ENCODE data around the gene S100A14.
A peak's percentile ranks its signal among the peaks of the same experiment; 100 is the strongest.

The S100A14 gene

DNA sequence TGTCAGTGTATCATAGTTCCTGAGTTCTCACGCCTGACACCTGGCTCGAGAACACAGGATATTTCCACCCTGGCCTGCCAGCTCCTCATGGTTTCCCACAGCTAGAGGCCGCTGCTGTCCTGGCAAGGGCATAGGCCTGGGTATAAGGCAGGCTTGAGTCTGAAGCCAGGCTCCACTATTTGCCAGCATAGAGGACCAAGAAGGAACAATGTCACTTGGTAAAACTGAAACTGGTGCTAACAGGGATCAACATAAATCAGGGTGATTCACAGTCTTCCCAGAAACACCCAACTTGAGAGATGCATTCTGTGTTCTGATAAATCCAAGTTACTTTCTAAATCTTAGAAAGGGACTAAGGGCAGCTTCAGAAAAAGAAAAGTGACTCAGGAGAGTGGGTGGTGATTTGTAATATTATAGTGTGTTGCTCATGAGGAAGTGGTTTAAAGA is 43.5 kb downstream of the S100A14 start:
- H3K27ac ChIP-seq (replicated peaks) = peak overlapping the region; percentile 7; the same call in 1 of the 2 replicates
- no peak overlapping the region for H3K4me3 ChIP-seq (replicated peaks; ENCODE audit: insufficient read depth, low read length)
- peaks cover under 1% of the 10 kb centered on the region for H3K27me3 ChIP-seq (ENCODE audit: insufficient read depth, poor library complexity, severe bottlenecking)
- no peak for TF ChIP-seq POLR2AphosphoS5 (IDR thresholded peaks at IDR 0.05; ENCODE audit: low read depth)
- no peak for TF ChIP-seq GABPA (IDR thresholded peaks at IDR 0.05; ENCODE audit: low read depth)
- TF ChIP-seq, protein P1, sequence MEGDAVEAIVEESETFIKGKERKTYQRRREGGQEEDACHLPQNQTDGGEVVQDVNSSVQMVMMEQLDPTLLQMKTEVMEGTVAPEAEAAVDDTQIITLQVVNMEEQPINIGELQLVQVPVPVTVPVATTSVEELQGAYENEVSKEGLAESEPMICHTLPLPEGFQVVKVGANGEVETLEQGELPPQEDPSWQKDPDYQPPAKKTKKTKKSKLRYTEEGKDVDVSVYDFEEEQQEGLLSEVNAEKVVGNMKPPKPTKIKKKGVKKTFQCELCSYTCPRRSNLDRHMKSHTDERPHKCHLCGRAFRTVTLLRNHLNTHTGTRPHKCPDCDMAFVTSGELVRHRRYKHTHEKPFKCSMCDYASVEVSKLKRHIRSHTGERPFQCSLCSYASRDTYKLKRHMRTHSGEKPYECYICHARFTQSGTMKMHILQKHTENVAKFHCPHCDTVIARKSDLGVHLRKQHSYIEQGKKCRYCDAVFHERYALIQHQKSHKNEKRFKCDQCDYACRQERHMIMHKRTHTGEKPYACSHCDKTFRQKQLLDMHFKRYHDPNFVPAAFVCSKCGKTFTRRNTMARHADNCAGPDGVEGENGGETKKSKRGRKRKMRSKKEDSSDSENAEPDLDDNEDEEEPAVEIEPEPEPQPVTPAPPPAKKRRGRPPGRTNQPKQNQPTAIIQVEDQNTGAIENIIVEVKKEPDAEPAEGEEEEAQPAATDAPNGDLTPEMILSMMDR (IDR thresholded peaks at IDR 0.05; ENCODE audit: insufficient read depth, low read length) = peak; percentile 79
- TF ChIP-seq, protein P2, sequence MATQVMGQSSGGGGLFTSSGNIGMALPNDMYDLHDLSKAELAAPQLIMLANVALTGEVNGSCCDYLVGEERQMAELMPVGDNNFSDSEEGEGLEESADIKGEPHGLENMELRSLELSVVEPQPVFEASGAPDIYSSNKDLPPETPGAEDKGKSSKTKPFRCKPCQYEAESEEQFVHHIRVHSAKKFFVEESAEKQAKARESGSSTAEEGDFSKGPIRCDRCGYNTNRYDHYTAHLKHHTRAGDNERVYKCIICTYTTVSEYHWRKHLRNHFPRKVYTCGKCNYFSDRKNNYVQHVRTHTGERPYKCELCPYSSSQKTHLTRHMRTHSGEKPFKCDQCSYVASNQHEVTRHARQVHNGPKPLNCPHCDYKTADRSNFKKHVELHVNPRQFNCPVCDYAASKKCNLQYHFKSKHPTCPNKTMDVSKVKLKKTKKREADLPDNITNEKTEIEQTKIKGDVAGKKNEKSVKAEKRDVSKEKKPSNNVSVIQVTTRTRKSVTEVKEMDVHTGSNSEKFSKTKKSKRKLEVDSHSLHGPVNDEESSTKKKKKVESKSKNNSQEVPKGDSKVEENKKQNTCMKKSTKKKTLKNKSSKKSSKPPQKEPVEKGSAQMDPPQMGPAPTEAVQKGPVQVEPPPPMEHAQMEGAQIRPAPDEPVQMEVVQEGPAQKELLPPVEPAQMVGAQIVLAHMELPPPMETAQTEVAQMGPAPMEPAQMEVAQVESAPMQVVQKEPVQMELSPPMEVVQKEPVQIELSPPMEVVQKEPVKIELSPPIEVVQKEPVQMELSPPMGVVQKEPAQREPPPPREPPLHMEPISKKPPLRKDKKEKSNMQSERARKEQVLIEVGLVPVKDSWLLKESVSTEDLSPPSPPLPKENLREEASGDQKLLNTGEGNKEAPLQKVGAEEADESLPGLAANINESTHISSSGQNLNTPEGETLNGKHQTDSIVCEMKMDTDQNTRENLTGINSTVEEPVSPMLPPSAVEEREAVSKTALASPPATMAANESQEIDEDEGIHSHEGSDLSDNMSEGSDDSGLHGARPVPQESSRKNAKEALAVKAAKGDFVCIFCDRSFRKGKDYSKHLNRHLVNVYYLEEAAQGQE (IDR thresholded peaks at IDR 0.05; ENCODE audit: insufficient replicate concordance, low read depth) = no peak
- TF ChIP-seq SPI1 (IDR thresholded peaks at IDR 0.05; ENCODE audit: borderline replicate concordance, low read depth) = no peak
- DNase-seq (ENCODE audit: low read depth in 1 of 2, low spot score in 1 of 2) = peak in 1 of 2 experiments; percentile 80

DNA sequence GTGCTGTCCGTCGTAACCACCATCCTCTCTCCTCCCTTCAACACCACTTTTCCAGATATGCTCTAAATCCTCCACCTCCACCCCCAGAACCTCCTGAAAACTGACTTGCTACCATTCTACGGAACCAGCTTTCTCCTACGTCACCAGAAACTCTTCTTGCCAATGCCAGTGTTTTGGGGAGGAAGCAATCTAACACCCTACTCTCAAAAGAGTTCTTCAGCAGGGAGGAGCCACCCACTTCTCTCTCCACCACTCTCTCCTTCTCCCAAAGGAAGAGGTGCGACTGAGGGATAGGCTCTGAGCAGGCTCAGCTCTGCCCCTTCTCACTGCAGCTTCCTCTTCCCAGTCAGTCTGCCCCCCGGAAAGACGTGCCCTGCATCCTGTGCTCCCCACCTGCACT is 44.4 kb downstream of the S100A14 start:
- Histone ChIP-seq H3K4me3 (replicated peaks; ENCODE audit: insufficient read depth, low read length) (no peak overlapping the region), H3K27me3 (ENCODE audit: insufficient read depth, poor library complexity, severe bottlenecking) (no peaks in the 10 kb centered on the region), H3K27ac (replicated peaks) (no peak overlapping the region)
- DNase-seq (ENCODE audit: low read depth in 1 of 2, low spot score in 1 of 2) = no peak
- TF ChIP-seq SPI1 (IDR thresholded peaks at IDR 0.05; ENCODE audit: borderline replicate concordance, low read depth) (no peak), POLR2AphosphoS5 (IDR thresholded peaks at IDR 0.05; ENCODE audit: low read depth) (no peak), GABPA (IDR thresholded peaks at IDR 0.05; ENCODE audit: low read depth) (no peak)
- TF ChIP-seq, protein P2 (IDR thresholded peaks at IDR 0.05; ENCODE audit: insufficient replicate concordance, low read depth) = no peak
- TF ChIP-seq, protein P1 (IDR thresholded peaks at IDR 0.05; ENCODE audit: insufficient read depth, low read length) = no peak

DNA sequence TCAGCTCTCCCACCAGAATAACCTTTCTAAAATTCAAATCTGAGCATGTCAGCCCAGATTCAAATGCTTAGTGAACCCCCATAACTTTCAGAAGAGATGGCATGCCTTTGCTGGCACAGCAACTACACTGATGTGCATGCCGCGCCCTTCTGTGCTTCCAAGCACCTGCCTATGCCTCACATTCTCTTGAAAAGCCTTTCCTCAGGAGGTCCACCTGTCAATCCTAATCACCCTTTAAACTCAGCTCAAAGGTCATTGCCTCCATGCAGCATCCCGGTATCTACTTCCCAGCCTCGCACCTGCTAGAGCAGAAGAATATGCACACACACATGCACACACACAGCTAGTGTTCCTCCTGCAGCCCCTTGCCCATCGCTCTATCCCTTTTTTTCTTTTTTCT is 45.3 kb downstream of the S100A14 start:
- TF ChIP-seq, protein P1 (IDR thresholded peaks at IDR 0.05; ENCODE audit: insufficient read depth, low read length) = no peak
- TF ChIP-seq SPI1 (IDR thresholded peaks at IDR 0.05; ENCODE audit: borderline replicate concordance, low read depth) = no peak
- TF ChIP-seq, protein P2 (IDR thresholded peaks at IDR 0.05; ENCODE audit: insufficient replicate concordance, low read depth) = no peak
- Histone ChIP-seq H3K27ac (replicated peaks) (no peak overlapping the region), H3K4me3 (replicated peaks; ENCODE audit: insufficient read depth, low read length) (no peak overlapping the region), H3K27me3 (ENCODE audit: insufficient read depth, poor library complexity, severe bottlenecking) (no peaks in the 10 kb centered on the region)
- no peak for DNase-seq (ENCODE audit: low read depth in 1 of 2, low spot score in 1 of 2)
